GM20431 (cell line): ENCODE results near the gene RGCC.

Source experiments
- in situ Hi-C: fragments of 300-500 bp; cut with MseI, MboI; formaldehyde crosslinking; loops from one replicate; pipeline ENCODE4 v1.15.0; 2020; ENCODE audit warnings: low sequenced_read_pairs; ENCODE audit not compliant: unreplicated experiment

Gene RGCC

GRCh38 chr13:41443969-41444368 is 13.4 kb upstream of the RGCC start:
- in situ Hi-C loops, result no loop called here

DNA sequence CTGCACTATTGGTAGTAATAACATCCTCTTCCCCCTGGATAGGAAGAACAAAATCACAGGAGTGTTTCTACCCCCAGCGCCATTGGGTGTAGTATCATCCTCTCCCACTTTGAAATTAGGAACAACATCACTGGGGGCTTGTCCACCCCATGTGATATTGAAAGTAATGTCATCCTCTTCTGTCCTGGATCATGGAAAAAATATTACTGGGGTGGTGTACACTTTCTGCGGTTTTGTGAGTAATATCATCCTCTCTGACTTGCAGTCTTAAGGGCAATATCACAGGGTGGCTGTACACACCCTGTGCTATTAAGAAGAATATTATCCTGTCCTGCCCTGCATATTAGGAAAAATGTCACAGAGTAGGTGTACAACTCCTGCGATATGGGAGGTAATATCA is 4.9 kb upstream of the RGCC start:
- in situ Hi-C loops, result no loop called here

GRCh38 chr13:41453620-41454019 is 3.7 kb upstream of the RGCC start:
- in situ Hi-C loops, result no loop called here

- in situ Hi-C loops, result no loop called here
Observed at GRCh38 chr13:41454170-41454569, 3.2 kb upstream of the RGCC start.

- in situ Hi-C loops, result no loop called here
Observed at GRCh38 chr13:41455725-41456419, 1.5 kb upstream of the RGCC start.

DNA sequence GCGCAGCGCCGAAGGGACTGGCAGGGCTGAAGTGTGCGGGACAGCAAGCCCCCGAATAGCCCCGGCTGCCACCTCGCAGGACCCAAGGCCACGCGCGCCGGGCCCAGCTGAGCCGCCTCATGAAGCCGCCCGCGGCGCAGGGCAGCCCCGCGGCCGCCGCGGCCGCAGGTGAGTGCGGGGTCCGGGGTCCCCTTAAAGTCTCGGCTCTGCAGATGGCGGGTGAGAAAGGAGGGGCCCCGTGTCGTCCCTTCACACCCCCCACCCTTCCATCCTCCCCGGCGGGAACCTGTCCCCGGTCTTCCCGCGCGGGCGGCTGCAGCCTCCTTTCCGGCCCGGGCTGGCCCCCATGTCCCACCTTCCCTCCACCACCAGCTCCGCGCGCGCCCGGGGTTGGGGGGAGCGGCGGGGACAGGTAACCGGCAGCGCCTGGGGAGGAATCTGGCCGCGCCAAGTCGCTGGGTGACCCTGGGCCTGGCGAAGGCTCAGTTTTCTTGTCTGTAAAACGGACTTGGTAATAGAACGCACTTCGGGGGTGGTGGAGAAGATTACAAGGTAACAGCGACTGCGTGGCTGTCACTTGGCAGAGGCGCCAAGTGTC is 338 bp downstream of the RGCC start:
- in situ Hi-C loops, result no loop called here

DNA sequence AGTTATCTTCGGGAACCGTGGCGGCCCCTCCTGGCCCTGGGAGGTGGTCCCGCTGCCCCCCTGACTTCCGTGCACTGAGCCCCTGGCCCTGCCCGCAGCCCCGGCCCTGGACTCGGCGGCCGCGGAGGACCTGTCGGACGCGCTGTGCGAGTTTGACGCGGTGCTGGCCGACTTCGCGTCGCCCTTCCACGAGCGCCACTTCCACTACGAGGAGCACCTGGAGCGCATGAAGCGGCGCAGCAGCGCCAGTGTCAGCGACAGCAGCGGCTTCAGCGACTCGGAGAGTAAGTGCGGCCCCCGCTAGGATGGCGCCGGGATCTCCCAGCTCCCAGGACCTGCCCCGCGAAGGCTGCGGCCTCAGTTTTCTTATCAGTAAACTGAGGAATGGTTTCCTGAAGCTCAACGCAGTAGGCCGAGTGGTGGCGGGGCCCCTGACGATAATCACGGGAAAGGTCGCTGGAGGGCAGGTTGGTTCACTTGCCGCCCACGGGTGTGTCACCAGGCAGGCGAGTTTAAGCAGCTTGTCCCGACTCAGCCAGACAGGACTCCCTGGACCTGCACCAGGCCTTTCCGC is 924 bp downstream of the RGCC start:
- in situ Hi-C loops, result no loop called here

GRCh38 chr13:41458761-41459431 is 1.5 kb downstream of the RGCC start:
- in situ Hi-C loops, result no loop called here

- in situ Hi-C loops, result no loop called here
Observed at GRCh38 chr13:41459432-41460073, 2.2 kb downstream of the RGCC start.

GRCh38 chr13:41460074-41460465 is 2.7 kb downstream of the RGCC start:
- in situ Hi-C loops, result no loop called here

DNA sequence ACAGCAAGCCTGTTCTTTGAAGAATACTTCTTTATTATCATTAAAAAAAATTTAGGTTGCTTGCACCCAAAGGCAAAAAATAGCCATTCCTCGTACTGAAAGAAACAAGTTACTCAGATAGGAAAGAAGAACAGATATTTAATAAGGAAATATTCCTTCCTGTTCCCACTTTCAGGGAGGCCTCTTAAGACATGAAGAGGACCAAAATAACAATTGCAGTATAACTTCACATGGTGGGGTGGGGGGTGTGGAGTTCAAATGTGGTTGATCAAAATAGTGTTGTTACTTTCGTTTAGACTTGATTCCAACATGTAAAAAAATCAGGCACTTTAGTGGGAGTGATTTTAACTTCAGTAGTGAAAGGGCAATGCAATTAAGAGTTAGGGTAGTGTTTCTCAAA is 3.6 kb downstream of the RGCC start:
- in situ Hi-C loops, result no loop called here

- in situ Hi-C loops, result no loop called here
Observed at GRCh38 chr13:41461527-41462139, 4.3 kb downstream of the RGCC start.

DNA sequence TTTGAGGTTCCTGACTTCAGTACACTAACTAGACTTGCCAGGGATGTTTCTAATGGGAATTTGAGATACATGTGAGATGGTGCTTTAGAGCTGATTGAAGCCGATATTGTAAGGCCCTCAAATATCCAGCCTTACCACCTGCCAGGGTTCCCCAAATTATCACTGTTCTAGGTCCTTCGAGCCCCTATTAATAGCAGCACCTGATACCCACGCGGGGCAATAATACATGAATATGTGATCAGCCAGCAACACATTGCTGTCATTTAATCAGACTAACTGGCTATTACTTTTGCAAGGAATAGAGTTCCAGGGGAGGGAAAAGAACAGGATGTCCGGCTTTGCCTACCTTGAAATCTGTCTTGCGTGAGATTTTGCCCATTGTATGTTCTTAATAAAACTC is 5.1 kb downstream of the RGCC start:
- in situ Hi-C loops, result no loop called here

DNA sequence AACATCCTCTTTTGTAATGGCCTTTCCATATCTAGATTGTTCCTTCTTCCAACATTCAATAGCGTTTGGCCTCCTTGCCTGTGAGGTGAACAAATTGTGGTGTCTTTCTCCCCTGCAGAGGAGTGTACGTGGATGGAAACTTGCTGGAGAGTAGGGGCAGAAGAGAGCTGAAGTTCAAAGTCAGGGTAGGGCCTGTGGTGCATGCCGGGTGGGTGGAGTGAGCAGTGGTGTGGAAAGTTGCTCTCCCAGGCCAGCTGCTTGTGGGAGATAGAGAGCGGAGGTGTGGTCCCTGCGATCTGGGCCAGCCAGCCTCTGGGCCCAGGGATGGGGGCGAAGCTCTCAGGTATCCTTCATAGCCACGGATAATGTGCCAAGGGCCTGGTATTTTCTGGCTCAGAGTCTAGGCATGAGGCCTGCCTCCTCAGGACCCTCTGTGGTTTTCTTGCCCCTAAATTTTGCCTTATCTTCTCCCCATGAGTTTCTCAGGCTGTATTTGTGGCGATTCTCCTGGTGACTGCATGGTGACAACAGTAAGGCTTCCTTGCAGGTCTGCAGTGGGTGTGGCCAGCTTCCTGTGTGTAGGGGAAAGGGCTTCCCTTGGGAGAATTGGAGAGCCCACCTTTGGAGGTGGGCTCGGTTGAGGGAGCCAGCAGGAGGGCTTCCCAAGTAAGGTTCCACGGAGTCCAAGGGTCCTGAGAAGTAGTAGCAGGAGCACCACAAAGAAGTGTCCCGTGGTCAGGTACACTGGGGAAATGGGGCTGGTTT is 6.7 kb downstream of the RGCC start:
- in situ Hi-C loops, result no loop called here

DNA sequence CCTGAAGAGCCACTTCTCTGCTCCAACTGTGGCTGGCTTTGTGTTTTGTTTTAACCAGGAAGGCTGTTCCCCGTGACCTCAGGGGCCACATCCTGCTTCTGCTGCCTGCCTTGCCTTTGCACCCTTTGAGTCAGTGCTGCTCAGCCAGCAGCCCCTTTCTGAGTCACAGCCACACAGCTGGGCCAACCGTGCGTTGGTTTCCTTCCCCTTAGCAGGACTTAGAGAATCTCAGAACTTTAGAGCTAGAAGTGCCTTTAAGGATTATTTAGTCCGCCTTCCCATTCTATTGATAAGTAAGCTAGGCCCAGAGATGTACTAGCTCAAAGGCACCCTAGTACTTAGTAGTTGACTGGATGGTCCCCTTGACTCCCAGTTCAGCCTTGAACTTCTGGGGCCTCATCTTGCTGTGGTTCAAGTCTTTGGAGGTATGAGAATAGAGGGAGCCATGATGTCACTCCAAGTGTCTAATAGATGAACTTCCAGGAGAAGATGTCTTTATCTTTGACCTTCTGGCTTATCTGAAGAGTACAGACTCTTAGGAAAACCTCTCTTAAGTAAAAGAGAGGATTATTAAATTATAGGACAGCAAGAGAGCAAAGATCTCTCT is 8.0 kb downstream of the RGCC start:
- in situ Hi-C loops, result no loop called here

DNA sequence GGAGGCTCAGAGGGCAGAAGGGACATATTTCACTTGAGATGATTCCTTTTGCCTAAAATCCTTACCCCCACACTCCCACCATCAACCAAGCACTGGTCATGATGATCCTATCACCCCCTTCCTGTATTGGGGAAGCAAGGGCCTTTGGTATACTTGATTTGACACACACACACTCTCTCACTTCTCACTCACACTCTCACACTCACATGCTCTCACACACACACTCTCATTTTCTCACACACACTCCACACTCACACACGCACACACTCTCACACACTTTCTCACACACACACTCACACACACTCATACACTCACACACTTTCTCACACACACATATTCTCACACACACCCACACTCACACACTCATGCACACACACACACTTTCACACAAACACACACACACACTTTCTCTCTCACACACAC is 8.6 kb downstream of the RGCC start:
- in situ Hi-C loops, result no loop called here

DNA sequence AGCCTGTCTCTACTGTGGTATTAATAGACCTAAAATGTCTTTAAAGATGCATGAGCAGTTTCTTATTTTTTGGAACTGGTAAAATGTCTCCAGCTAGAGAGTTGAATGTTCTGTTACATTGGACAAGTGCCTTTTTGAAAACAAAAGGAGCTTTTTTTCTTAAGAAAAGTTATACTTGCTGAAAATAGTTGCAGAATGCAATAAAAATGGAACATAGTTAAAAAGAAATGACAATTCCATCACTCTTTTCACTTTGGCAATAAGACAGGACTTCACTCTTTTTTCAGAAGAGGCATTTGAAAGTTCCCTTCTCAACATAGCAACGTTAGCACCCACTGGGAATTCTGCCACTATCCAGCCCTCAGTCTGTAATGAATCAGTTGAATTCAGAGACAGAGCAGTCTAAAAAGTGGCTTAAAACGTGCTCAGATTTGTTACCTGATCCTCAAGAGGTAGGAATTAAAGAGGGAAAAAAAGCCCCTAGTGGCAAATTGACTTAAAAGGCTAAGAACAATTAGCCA is 10.1 kb downstream of the RGCC start:
- in situ Hi-C loops, result no loop called here

GRCh38 chr13:41468631-41469030 is 11.3 kb downstream of the RGCC start:
- in situ Hi-C loops, result no loop called here

DNA sequence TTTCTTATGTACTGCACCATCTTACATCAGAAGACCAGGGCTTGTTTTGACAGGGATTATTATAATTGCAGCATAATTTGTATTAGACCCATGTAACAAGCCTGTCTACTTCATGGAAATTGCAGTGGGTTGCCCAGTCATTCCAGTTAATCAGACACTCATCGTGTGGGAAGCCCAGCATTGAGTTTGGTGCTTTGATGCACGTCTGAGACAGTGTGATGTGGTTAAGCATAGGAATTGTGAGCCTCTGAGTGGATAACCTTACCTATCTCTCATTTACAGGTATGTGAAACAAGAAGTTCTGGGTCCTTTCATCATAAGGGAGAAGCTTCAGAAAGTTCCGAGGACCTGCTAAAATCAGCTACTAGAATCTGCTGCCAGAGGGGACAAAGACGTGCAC is 12.8 kb downstream of the RGCC start:
- in situ Hi-C loops, result no loop called here
